Stomach (tissue), 9 donors: ENCODE data around the gene KLF13. TPM values are rescaled to one million over a fixed set of nuclear protein-coding genes. Genes with fewer than 3 reads are reported as not detected.
A peak's percentile ranks its signal among the peaks of the same experiment; 100 is the strongest.

Experiments used
- DNase-seq, 2 donors: peaks; one replicate each; pipeline versions ENCODE4 v3.0.0 to v3.0.0-alpha.2; 2013 to 2019
- H3K27ac ChIP-seq, 5 donors: fragments of 200-600 bp in 4 of 5; sonication (generic) in 4 of 5; one replicate each; pipeline ENCODE4 v1.5.1; 2013 to 2019; ENCODE audit warnings: mild to moderate bottlenecking in 1 of 5, moderate library complexity in 1 of 5
- H3K27me3 ChIP-seq, 3 donors: fragments of 200-600 bp; sonication (generic); one replicate each; pipeline ENCODE4 v1.5.1; 2017 to 2019; ENCODE audit warnings: mixed run types in 1 of 3
- H3K36me3 ChIP-seq, 4 donors: fragments of 200-600 bp; sonication (generic); 1 replicate in 3 of 4; 2 replicates in 1 of 4; pipeline ENCODE4 v1.5.1; 2016 to 2019
- H3K4me1 ChIP-seq, 4 donors: fragments of 200-600 bp; sonication (generic); one replicate each; pipeline ENCODE4 v1.5.1; 2016 to 2019
- H3K4me3 ChIP-seq, 4 donors: fragments of 200-600 bp; sonication (generic) in 3 of 4; one replicate each; pipeline ENCODE4 v1.5.1; 2016 to 2019; ENCODE audit warnings: mild to moderate bottlenecking in 1 of 4
- H3K9me3 ChIP-seq, 4 donors: fragments of 200-600 bp; sonication (generic); one replicate each; pipeline ENCODE4 v1.5.1; 2016 to 2019
- EP300 ChIP-seq: sonication (generic); formaldehyde crosslinking; IDR thresholded peaks from one replicate; pipeline ENCODE4 v1.6.1; 2017; ENCODE audit warnings: antibody characterized with exemption
- POLR2A ChIP-seq, 4 donors: fragments of 450-650 bp; IDR thresholded peaks; one replicate each; pipeline ENCODE4 v1.6.1; 2016; ENCODE audit warnings: antibody characterized with exemption in 4 of 4, control low read depth in 2 of 4, mild to moderate bottlenecking in 1 of 4, moderate library complexity in 1 of 4
- POLR2AphosphoS5 ChIP-seq, 3 donors: sonication (generic); formaldehyde crosslinking; IDR thresholded peaks; one replicate each; pipeline ENCODE4 v1.6.1; 2016; ENCODE audit warnings: antibody characterized with exemption in 3 of 3
- WGBS, 5 donors: extraction: QIAGEN DNeasy Blood & Tissue Kit in 3 of 5; methylation state at CpG; one replicate each; pipeline versions ENCODE4 v1.1.5 to v1.1.7; 2013 to 2018; 5-methylcytosine and 5-hydroxymethylcytosine counted together
- intact Hi-C: fragments of 100-400 bp; cut with DNase I; formaldehyde crosslinking; loops from one replicate; pipeline ENCODE4 v1.15.1; 2023; ENCODE audit warnings: low total_unique reads
- polyA plus RNA-seq, 3 donors: library from polyadenylated mRNA; stranded (reverse); fragments of 200-250 nt; gene quantifications; one replicate each; pipeline ENCODE4 v1.2.3, GENCODE V29; 2013
- total RNA-seq, 5 donors: library from RNA; depleted of rRNA; stranded (reverse); fragments of >200 nt; gene quantifications; one replicate each; pipeline versions ENCODE4 v1.1.0 to v1.2.3, GENCODE V29; 2014 to 2016
- TF ChIP-seq, protein P1 (sequence below), 7 experiments: fragments of 450-650 bp in 4 of 7; fragments of 200-600 bp in 3 of 7; sonication (generic) in 3 of 7; IDR thresholded peaks; one replicate each; pipeline ENCODE4 v1.5.1; 2016 to 2019; ENCODE audit warnings: antibody characterized with exemption in 7 of 7, control low read depth in 2 of 7, mild to moderate bottlenecking in 1 of 7
- donor health status: healthy with polysubstance abuse.
- donor health status: Bipolar disorder and iron deficiency.
- donor health status: healthy.

The KLF13 gene
- total and polyA plus RNA-seq, 8 donors, result 9.3 to 74.0 (median 33.3) TPM

DNA sequence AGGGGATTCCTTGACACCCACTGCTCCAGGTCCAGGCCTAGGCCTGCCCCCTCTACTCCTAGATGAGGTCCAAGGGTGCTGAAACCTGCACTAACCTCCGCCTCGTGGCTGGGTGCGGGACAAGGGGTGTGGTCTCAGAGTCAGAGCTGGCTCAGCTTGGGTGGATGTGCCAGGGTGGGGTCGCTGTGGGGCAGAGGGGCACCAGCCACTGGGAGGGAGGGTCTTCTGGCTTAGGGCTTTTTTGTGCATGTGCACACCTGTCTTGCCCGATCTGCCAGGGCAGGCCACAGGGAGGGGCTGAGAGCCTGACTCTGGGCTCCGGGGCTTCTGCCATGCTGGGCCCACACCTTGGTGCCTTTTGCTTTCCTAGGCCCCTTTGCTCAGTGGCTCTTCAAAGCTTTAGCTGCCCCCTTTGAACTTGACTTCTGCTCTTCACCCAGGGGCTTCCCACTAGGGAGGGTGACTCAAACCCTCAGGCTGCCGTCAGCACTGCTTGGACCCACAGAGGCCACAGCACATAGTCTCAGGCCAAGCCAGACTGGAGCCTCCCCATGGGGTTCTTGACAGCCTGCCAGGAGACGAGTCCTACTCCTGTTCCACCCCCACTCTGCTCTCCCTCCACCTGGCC, 73.0 kb downstream of the KLF13 start:
- intact Hi-C loops, result loop anchor here (10.0 kb wide), 1 partner anchor 85 kb away; no protein-coding TSS in a partner anchor

DNA sequence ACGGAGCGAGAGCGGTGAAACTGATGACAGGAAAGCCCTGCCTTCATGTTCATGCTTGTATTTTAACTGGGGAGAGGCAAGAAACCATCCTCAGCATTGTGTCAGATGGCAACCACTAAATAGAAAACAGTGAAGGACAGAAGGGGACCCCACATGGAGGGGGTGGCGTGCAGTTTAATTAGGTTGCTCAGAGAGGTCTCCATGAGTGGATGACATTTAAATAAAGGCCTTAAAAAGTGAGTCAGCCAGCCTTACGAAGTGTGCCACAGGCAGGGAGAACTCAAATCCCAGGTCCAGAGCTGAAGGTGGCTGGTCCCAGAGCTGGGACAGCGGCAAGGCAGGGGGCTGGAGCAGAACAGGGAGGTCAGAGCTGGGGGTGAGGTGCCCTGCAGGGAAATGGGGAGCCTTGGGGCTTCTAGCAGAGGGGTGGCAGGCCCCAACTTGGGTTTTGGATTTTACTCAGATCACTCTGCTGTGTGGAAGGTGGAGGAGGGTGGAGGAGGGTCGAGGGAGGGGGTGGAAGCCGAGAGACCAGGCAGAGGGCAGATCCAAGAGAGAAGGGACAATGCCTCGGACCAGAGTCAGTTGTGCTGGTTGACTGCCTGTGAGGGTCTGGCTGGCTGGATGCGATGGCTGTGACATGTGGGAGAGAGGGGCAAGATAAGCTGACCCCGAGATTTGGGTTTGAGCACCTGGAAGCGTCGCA, 73.7 kb downstream of the KLF13 start:
- intact Hi-C loops, result loop anchor here (10.0 kb wide), 1 partner anchor 84 kb away; no protein-coding TSS in a partner anchor
- H3K27ac ChIP-seq, result no peak overlapping the region
- no peak overlapping the region for H3K4me3 ChIP-seq
- no peaks in the 10 kb centered on the region for H3K27me3 ChIP-seq
- H3K9me3 ChIP-seq, result no peaks in the 10 kb centered on the region
- DNase-seq, result no peak
- H3K36me3 ChIP-seq, result no peaks in the 10 kb centered on the region
- TF ChIP-seq EP300, result no peak
- no peak for TF ChIP-seq POLR2AphosphoS5 (IDR thresholded peaks at IDR 0.05)
- TF ChIP-seq, protein P1, sequence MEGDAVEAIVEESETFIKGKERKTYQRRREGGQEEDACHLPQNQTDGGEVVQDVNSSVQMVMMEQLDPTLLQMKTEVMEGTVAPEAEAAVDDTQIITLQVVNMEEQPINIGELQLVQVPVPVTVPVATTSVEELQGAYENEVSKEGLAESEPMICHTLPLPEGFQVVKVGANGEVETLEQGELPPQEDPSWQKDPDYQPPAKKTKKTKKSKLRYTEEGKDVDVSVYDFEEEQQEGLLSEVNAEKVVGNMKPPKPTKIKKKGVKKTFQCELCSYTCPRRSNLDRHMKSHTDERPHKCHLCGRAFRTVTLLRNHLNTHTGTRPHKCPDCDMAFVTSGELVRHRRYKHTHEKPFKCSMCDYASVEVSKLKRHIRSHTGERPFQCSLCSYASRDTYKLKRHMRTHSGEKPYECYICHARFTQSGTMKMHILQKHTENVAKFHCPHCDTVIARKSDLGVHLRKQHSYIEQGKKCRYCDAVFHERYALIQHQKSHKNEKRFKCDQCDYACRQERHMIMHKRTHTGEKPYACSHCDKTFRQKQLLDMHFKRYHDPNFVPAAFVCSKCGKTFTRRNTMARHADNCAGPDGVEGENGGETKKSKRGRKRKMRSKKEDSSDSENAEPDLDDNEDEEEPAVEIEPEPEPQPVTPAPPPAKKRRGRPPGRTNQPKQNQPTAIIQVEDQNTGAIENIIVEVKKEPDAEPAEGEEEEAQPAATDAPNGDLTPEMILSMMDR (IDR thresholded peaks at IDR 0.05), result no peak
- no peak for TF ChIP-seq POLR2A (IDR thresholded peaks at IDR 0.05)
- WGBS, 5 donors, result 86 to 95% (median 93%) methylated on average over 13 of the region's 13 CpGs
- peaks cover 22 to 31% (median 25%) of the 10 kb centered on the region in 4 donors for H3K4me1 ChIP-seq

More for the DNA sequence above, 73.0 kb downstream of the KLF13 start:
- DNase-seq, result peak in 1 of 2 donors; percentile 14
- H3K9me3 ChIP-seq, result no peaks in the 10 kb centered on the region
- no peaks in the 10 kb centered on the region for H3K36me3 ChIP-seq
- H3K4me3 ChIP-seq, result no peak overlapping the region
- H3K27me3 ChIP-seq, result no peaks in the 10 kb centered on the region
- WGBS, 5 donors, result 77 to 87% (median 78%) methylated on average over 5 to 8 of the region's 8 CpGs
- H3K27ac ChIP-seq, result peak overlapping the region in 1 of 5 donors; percentile 82
- peaks cover 18 to 25% (median 23%) of the 10 kb centered on the region in 4 donors for H3K4me1 ChIP-seq
- TF ChIP-seq POLR2A (IDR thresholded peaks at IDR 0.05) (no peak), EP300 (no peak), POLR2AphosphoS5 (IDR thresholded peaks at IDR 0.05) (no peak)
- TF ChIP-seq, protein P1 (IDR thresholded peaks at IDR 0.05), result no peak

DNA sequence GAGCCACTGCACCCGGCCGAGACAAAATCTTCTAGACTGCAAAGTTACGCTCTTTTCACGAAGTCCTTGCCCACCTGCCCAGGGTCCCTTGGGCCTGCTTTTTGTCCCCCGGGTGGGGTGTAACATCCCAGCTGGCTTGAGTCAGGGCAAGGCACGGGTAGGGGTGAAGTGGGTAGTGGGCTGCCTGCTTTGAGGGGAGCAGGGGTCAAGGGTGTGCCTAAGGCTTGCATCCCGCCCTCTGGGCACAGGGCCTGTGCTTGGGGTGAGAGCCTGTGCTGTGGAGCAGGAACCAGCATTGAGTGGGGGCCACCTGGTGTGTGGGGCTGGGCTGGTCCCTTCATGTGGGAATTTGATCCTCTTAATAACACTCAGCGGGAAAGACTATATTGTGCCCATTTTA, 74.6 kb downstream of the KLF13 start:
- H3K4me1 ChIP-seq, result peaks cover 24 to 41% (median 25%) of the 10 kb centered on the region in 4 donors
- intact Hi-C loops, result loop anchor here (10.0 kb wide), 1 partner anchor 84 kb away; no protein-coding TSS in a partner anchor
- H3K27me3 ChIP-seq, result no peaks in the 10 kb centered on the region
- TF ChIP-seq EP300 (no peak), POLR2A (IDR thresholded peaks at IDR 0.05) (no peak), POLR2AphosphoS5 (IDR thresholded peaks at IDR 0.05) (no peak)
- TF ChIP-seq, protein P1 (IDR thresholded peaks at IDR 0.05), result no peak
- H3K27ac ChIP-seq, result no peak overlapping the region
- no peaks in the 10 kb centered on the region for H3K9me3 ChIP-seq
- WGBS, 5 donors, result 80 to 84% (median 83%) methylated on average over 7 to 8 of the region's 8 CpGs
- DNase-seq, result no peak
- no peaks in the 10 kb centered on the region for H3K36me3 ChIP-seq
- no peak overlapping the region for H3K4me3 ChIP-seq

- no peak overlapping the region for H3K4me3 ChIP-seq
- TF ChIP-seq, protein P1 (IDR thresholded peaks at IDR 0.05), result no peak
- TF ChIP-seq POLR2AphosphoS5 (IDR thresholded peaks at IDR 0.05) (no peak), EP300 (no peak), POLR2A (IDR thresholded peaks at IDR 0.05) (no peak)
- H3K9me3 ChIP-seq, result no peaks in the 10 kb centered on the region
- H3K27ac ChIP-seq, result peak overlapping the region in 3 of 5 donors; percentile 13 to 42 (median 41)
- H3K36me3 ChIP-seq, result no peaks in the 10 kb centered on the region
- intact Hi-C loops, result loop anchor here (10.0 kb wide), 1 partner anchor 83 kb away; no protein-coding TSS in a partner anchor
- peaks cover 19 to 42% (median 23%) of the 10 kb centered on the region in 4 donors for H3K4me1 ChIP-seq
- WGBS, 5 donors, result 89 to 97% (median 93%) methylated on average over 7 to 8 of the region's 8 CpGs
- DNase-seq, result no peak
- H3K27me3 ChIP-seq, result no peaks in the 10 kb centered on the region
These were observed 75.4 kb downstream of the KLF13 start for GRCh38 chr15:31402003-31402402.
